Fibroblast of upper back skin (primary cell): ENCODE results near the gene BACH2.
"Not testable (repeated sequence)": the region's sequence is repeated elsewhere in the genome, so short reads cannot be mapped to it uniquely, and the experiment has no call there.

Experiments
- DNase-seq: peaks from one replicate; pipeline ENCODE4 v3.0.0-alpha.2; 2013

Gene BACH2

GRCh38 chr6:89928604-89929003, 368.0 kb downstream of the BACH2 start:
- peak; percentile 54 for DNase-seq

GRCh38 chr6:89927791-89928550, 368.7 kb downstream of the BACH2 start:
- no peak for DNase-seq

- no peak for DNase-seq
These were observed 369.4 kb downstream of the BACH2 start for GRCh38 chr6:89927264-89927663.

GRCh38 chr6:89925826-89926225, 370.8 kb downstream of the BACH2 start:
- DNase-seq = no peak

- DNase-seq = no peak
These were observed 372.4 kb downstream of the BACH2 start for GRCh38 chr6:89924231-89924630.

- no peak for DNase-seq
These were observed 375.0 kb downstream of the BACH2 start for GRCh38 chr6:89921691-89922090.

GRCh38 chr6:89921197-89921596, 375.4 kb downstream of the BACH2 start:
- no peak for DNase-seq

GRCh38 chr6:89917801-89918366, 378.8 kb downstream of the BACH2 start:
- no peak for DNase-seq

GRCh38 chr6:89917216-89917615, 379.4 kb downstream of the BACH2 start:
- no peak for DNase-seq

- no peak for DNase-seq
These were observed 380.3 kb downstream of the BACH2 start for GRCh38 chr6:89916136-89916920.

- no peak for DNase-seq
These were observed 385.8 kb downstream of the BACH2 start for GRCh38 chr6:89910902-89911240.

GRCh38 chr6:89910001-89910901, 386.4 kb downstream of the BACH2 start:
- DNase-seq = not testable (repeated sequence)

GRCh38 chr6:89895276-89895874, 401.3 kb downstream of the BACH2 start:
- peak; percentile 61 for DNase-seq

GRCh38 chr6:89894169-89894568, 402.5 kb downstream of the BACH2 start, which contains the start of gene GJA10:
TSS of gene GJA10 (plus strand) at chr6:89894469. CDS start at chr6:89894469, 0 bp downstream.
- DNase-seq = no peak

GRCh38 chr6:89892577-89892976, 404.1 kb downstream of the BACH2 start:
- DNase-seq = not testable (repeated sequence)

GRCh38 chr6:89890845-89891528, 405.7 kb downstream of the BACH2 start:
- not testable (repeated sequence) for DNase-seq

GRCh38 chr6:89888871-89889270, 407.8 kb downstream of the BACH2 start:
- no peak for DNase-seq

- no peak for DNase-seq
These were observed 408.5 kb downstream of the BACH2 start for GRCh38 chr6:89888138-89888514.

GRCh38 chr6:89887452-89888137, 409.0 kb downstream of the BACH2 start:
- no peak for DNase-seq

GRCh38 chr6:89886378-89887120, 410.1 kb downstream of the BACH2 start:
- DNase-seq = no peak
